DMS 273 treated with DMSO at 0.1 percent for 48 hours (cell line): ENCODE results near the gene TUT1.
A peak's percentile ranks its signal among the peaks of the same experiment; 100 is the strongest.
"Not testable (repeated sequence)": the region's sequence is repeated elsewhere in the genome, so short reads cannot be mapped to it uniquely, and the experiment has no call there.

ENCODE experiments used
- DNase-seq: peaks from one replicate; lab custom pipeline; 2025; lab: John Stamatoyannopoulos, UW

TUT1 gene

GRCh38 chr11:62605467-62605866 is 14.1 kb upstream of the TUT1 start:
- no peak for DNase-seq

GRCh38 chr11:62604460-62605120 is 13.3 kb upstream of the TUT1 start:
- DNase-seq: no peak

- no peak for DNase-seq
Measured at GRCh38 chr11:62603776-62604299, 12.5 kb upstream of the TUT1 start.

GRCh38 chr11:62603072-62603408 is 11.7 kb upstream of the TUT1 start:
- no peak for DNase-seq

- no peak for DNase-seq
Measured at GRCh38 chr11:62602141-62603071, 11.1 kb upstream of the TUT1 start.

- DNase-seq: peak; percentile 84
Measured at GRCh38 chr11:62601372-62602140, 10.2 kb upstream of the TUT1 start, which contains the start of gene MTA2. MTA2 (minus strand) TSS chr11:62601865; CDS start chr11:62601450, 415 bp downstream.

GRCh38 chr11:62601122-62601371 is 9.7 kb upstream of the TUT1 start:
- no peak for DNase-seq

GRCh38 chr11:62600367-62601121 is 9.2 kb upstream of the TUT1 start:
- no peak for DNase-seq

GRCh38 chr11:62599901-62600300 is 8.6 kb upstream of the TUT1 start:
- DNase-seq: no peak

GRCh38 chr11:62599069-62599696 is 7.9 kb upstream of the TUT1 start:
- DNase-seq: peak; percentile 64

GRCh38 chr11:62595124-62595523 is 3.8 kb upstream of the TUT1 start:
- DNase-seq: no peak

GRCh38 chr11:62593434-62594044 is 2.2 kb upstream of the TUT1 start:
- DNase-seq: peak; percentile 55

GRCh38 chr11:62592989-62593421 is 1.7 kb upstream of the TUT1 start:
- DNase-seq: no peak

GRCh38 chr11:62592146-62592815 is 958 bp upstream of the TUT1 start:
- no peak for DNase-seq

- DNase-seq: no peak
Measured at GRCh38 chr11:62588966-62589637, 2.2 kb downstream of the TUT1 start.

- DNase-seq: not testable (repeated sequence)
Measured at GRCh38 chr11:62585356-62585755, 6.0 kb downstream of the TUT1 start.

GRCh38 chr11:62581735-62582134 is 9.6 kb downstream of the TUT1 start:
- DNase-seq: not testable (repeated sequence)

- DNase-seq: no peak
Measured at GRCh38 chr11:62580959-62581715, 10.2 kb downstream of the TUT1 start.

GRCh38 chr11:62579252-62579651 is 12.1 kb downstream of the TUT1 start:
- no peak for DNase-seq
